Hippocampal formation (tissue), 2 donors: ENCODE results near the gene RDH8.
A peak's percentile ranks its signal among the peaks of the same experiment; 100 is the strongest.

Experiments used
- DNase-seq, 2 donors: peaks; one replicate each; lab custom pipeline; 2025; lab: John Stamatoyannopoulos, UW

The RDH8 gene, protein sequence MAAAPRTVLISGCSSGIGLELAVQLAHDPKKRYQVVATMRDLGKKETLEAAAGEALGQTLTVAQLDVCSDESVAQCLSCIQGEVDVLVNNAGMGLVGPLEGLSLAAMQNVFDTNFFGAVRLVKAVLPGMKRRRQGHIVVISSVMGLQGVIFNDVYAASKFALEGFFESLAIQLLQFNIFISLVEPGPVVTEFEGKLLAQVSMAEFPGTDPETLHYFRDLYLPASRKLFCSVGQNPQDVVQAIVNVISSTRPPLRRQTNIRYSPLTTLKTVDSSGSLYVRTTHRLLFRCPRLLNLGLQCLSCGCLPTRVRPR

DNA sequence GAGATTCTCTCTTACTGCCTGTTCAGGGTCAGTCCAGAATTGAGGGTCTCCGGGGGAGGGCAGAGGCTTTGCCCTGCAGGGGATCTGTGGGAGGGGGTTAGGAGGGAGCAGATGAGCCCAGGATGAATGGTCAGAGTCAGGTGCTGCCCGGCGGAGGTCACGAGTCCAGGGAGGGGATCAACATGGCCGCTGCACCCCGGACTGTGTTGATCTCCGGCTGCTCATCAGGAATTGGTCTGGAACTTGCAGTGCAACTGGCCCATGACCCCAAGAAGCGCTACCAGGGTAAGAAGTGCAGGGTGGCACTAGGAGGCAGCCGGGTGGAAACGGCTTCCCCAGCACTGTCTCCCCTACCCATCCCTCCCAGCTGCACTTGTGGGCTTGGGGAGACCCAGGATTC lies at the start of gene RDH8:
Gene RDH8 (plus strand): TSS at position 168 of the 400 bp plus-strand sequence. CDS start 15 bp downstream, at position 183.
- no peak for DNase-seq

DNA sequence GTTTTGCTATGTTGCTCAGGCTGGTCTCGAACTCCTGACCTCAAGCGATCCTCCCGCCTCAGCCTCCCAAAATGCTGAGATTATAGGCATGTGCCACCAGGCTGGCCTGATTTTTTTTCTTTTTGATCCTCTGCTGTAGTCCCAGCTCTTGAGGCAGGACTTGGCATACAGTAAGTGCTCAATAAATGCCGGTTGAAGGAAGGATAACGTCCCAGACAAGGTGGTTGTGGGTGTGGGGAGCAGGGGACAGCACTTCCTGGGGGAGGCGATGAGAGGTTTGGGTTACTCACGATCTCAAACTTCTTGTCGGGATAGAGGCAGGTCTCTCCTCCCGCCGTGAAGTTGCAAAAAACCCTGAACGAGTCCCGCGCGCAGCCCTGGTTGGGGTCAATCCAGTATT lies 47.3 kb upstream of the RDH8 start:
- DNase-seq = no peak

DNA sequence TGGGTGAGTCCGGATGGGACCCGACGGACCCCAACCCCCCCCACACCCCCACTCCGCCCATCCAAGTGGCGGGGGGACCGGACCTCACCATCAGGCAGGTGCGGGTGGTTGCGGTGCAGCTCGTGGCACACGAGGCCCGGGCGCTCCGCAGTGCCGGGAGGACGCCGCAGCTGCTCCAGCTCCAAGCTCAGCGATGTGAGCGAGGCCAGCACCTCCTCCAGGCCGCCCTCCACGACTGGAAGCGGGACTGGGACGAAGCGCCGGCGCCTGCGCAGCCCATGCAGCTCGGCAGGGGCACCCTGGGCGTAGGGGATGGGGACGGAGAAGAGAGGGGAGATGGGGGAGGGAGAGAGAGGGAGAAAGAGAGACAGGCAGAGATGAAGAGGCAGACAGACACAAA lies 46.8 kb upstream of the RDH8 start:
- no peak for DNase-seq

DNA sequence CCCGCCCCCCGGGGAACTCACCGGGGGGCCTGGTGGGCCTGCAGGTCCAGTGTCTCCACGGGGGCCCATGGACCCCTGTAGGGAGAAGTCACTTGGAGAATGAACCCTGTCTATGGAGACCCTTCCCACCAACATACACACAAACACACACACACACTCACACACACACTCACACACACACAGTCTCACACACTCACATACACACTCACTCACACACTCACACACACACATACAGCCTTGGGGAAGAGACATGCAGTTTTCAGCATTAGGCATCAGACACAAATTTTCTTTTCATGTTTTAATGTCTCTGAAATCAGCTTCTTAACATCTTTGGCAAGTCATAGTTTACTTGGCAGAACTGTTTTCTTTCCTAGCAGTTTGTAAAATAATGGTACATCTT lies 46.0 kb upstream of the RDH8 start:
- DNase-seq = no peak

DNA sequence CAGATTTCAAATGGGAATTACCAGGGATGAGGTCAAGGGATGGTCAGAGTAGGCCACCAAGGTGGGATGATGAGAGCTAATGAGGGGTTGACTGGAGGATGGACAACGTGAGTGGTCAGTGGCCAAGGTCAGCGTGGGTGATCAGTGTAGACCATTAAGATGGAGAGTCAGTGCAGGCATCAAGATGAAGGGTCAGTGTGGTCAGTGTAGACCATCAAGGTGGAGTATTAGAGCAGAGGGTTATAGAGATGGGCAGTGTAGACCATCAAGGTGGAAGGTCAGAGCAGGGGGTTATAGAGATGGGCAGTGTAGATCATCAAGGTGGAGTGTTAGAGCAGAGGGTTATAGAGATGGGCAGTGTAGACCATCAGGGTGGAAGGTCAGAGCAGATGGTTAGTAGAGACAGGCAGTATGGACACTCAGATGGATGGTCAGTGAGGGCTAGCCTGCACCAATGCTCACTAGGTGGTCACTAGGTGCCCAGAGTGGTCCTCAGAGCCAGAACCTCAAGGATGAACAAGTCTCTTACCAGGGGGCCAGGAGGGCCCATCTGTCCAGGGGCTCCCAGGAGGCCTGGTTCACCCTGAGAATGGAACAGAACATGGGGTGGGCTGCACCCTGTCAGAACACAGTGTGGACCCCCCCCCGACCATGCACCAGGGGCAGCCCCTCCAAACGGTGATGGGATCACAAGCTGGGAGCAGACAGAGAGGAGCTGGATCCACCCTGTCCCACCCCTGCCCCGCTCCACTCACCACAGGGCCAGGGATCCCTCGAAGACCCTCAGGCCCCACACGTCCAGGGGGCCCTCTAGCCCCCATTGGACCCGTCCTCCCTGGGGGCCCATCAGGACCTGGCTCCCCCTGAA lies 44.2 kb upstream of the RDH8 start:
- no peak for DNase-seq

DNA sequence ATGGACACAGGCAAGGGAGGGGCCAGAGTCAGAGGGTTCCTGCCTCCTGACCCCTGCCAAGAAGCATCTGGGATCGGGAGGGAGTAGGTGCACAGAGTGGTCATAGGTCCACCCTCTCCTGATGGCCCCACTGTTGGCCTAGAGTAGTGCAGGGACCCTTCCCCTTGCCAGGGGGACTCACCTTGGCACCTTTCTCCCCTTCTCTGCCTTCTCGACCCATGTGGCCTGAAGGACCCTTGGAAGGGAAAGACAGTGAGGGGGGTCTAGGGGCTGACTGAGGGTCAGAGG lies 43.7 kb upstream of the RDH8 start:
- DNase-seq = no peak

DNA sequence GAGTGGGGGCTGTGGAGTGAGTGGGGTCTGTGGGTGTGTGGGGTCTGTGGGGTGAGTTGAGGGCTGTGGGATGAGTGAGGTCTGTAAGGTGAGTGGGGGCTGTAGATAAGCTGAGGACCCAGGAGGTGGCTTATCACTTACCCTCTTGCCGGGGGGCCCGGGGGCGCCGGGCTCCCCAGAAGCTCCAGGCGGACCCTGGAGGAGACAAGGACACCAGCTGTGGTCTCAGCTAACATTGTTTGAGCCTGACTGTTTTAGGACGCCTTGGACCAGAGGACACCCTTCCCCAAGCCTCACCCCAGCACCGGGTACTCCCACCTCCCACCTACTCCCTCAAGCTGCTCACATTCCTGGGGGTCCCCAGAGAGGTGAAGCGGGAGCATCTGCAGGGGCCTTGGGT lies 42.8 kb upstream of the RDH8 start:
- no peak for DNase-seq

DNA sequence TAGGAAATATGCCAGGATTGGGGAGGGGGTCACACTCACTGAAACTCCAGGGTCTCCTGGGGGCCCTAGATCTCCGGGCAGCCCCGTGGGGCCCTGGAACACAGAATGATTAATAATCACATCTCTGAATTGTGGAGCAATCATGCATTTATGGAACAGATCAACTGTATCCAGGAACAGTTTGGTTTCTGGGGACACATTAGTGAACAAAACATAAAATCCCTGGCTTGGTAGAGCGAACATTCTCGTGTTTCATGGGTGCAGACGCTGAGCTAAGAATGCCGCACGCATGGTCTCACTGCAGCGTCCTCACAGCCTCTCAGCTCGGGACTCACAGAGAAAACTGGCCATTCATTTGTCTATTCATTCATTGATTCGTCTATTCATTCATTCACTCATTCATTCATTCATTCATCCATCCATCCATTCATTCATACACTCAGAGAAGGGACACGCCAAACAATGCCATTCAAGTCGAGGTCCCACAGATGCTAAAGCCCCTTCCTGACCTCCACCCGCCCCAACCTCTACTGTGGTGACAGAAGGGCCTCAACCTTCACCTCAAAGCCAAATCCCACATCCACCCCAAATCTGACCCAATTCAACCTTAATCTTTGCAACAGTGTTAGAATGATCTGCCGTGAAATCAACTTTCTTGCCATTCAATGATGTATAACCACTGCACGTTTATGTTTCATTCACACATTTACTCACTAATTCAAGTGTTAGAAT lies 42.0 kb upstream of the RDH8 start:
- no peak for DNase-seq

DNA sequence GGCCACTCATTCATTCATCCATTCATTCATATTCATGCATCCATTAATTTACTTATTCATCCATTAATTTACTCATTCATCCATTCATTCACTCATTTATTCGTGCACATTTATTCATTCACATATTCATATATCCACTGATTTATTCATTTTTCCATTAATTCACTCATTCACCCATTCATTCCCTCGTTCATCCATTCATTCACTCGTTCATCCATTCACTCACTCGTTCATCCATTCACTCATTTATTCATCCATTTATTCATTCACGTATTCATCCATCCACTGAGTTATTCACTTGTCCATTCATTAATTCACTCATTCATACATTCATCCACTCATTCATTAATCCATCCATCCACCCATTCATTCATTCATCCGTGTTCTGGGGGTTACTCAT lies 41.2 kb upstream of the RDH8 start:
- no peak for DNase-seq

DNA sequence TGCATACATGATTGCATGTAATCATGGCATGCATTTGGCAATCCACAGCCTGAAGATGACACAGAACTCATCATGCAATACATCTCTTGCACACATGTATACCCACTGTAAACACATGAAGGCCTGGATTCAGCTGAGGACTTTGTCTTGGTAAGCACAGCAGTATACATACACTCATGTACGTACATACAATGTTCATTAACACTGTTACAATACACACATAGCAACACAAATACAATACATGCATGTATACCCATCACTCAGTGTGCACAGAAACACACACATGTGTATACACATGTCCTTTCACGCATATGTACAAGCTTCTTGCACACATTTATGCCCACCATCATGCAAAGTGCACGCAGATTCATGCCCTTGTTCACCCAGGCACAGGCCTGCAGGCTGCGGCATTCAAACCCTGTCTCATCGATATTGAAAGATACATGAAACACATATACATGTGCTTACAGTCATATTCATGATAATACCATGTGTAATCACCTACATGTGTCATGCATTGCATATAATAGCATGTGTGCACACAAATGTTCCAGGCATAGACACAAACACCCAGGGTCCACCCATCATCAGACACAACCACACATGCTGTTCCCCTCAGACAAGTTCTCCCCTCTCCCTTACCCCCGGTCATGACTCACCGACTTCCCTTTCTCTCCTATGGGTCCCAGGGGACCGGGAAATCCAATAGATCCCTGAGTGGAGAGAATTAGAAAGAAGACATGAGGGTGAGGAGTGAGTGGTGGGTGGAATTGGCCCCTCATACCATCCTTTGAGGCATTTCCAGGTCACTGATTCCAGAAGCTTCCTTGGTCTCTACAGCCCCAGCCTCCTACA lies 31.6 kb upstream of the RDH8 start:
- no peak for DNase-seq

DNA sequence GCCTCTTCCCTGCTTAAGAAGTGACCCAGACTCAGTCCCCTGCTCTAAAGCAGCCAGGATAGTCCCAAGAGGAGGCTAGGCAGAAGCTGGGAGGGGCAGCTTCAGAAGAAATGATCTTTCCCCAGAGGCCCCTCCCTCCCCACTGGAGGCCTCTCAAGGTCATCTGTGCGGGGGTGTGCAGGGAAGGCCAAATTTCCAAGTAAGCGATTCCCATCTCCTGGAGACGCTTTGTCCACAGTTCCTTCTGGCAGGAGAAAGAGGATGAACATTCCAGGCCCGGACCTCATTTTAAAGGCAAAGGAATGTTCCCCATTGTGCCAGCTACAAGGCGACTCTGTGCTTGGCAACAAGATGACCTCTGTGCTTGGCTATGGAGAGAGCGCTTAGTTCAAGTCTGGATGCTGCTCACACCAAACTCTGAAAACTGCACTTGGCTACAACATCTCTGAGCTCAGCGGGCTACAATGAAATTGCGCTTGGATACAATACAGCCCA lies 26.4 kb upstream of the RDH8 start:
- DNase-seq = peak; percentile 36 to 72

DNA sequence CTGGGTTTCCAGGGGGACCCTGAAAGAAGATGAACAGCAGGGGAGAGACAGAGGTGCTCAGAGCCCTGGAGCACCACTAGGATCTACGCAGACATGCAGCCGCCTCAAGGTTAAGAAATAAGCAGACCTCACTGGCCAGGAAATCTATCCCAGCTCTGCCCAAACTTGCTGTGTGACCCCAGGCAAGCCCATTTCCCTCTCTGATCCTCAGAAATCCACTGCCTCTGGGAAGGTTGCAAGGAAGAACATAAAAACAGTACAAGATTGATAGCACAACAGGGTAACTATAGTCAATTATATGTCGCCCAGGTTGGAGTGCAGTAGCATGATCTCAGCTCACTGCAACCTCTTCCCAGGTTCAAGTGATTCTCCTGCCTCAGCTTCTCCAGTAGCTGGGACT lies 23.8 kb upstream of the RDH8 start:
- DNase-seq = no peak

DNA sequence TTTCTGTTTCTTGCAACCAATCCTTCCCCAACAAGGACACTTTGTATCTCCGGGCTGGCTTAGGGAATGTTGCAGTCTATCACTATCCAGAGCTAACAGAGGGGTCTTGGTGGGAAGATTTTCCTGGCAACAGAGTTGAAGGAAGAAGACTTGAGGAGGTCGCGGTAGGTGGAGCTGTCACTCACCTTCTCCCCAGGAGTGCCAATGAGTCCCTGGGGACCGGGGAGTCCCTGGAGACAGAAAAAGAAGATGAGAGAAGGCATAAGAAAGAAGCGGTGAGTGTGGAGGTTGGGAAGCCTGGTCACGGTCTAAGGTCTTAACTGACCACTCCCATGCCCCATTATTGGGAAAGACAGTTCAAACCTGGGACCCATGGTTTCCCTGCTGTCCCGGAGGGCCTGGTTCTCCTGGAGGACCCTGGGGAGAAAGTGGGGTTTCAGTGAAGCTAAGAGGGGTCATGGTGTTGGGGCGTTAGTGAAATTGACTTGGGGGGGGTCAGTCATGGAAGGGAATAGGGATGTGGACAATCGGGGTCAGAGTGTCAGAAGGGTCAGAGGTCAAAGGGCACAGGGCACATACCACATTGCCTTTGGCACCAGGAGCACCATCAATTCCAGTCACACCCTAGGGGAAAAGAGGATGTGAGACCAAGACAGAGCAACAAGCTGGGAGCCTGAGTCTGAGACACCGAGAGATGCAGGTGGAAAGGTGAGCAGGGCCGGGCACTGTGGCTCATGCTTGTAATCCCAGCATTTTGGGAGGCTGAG lies 21.7 kb upstream of the RDH8 start:
- DNase-seq = no peak

DNA sequence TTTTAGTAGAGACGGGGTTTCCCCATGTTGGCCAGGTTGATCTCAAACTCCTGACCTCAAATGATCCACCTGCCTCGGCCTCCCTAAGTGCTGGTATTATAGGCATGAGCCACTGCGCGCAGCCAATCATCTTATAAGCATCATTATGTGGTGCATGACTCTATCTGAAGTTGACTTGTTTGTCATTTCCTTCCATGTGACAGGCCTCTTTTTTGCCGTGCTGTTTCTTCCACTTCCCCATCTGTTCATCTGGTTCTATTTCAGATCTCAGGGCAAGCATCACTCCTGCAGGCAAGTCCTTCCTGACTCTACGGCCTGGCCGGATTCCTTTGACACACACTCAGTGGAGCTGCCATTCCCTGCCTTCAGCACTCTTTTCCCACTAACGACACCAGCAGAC lies 18.2 kb upstream of the RDH8 start:
- DNase-seq = no peak

DNA sequence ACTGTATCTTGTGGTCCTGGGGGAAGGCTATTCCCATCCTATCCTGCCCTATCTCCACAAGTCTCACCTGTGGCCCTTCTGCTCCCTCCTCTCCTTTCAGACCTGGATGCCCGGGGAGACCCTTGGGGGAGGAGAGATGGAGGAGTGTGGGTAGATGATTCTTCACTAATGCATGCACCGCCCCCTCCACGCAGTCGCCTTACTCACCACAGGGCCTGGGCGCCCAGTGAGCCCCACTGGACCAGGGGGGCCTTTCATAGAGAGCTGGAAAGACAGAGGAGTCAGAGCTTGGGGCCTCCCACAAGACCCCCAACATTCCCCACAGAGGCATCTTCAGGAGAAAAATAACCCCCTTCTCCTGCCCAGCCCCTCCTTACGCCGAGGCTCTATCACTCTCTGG lies 17.3 kb upstream of the RDH8 start:
- DNase-seq = no peak

DNA sequence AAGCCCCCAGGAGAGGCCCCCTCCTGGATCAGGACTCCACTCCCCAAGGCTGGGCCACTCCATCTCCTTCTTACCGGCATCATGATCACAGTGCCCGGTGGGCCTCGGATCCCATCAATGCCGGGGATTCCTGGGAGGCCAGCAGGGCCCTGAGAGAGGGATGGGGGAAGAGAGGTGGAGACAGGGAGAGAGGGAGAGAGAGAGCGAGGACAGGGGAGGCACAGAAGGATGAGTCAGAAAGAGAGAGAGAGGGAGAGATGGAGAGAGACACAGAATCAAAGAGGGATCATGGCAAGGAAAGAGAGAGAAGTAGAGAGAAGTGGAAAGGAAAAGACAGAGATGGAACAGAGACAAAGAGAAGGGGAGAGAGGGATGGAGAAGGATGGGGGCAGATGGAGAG lies 16.7 kb upstream of the RDH8 start:
- no peak for DNase-seq

DNA sequence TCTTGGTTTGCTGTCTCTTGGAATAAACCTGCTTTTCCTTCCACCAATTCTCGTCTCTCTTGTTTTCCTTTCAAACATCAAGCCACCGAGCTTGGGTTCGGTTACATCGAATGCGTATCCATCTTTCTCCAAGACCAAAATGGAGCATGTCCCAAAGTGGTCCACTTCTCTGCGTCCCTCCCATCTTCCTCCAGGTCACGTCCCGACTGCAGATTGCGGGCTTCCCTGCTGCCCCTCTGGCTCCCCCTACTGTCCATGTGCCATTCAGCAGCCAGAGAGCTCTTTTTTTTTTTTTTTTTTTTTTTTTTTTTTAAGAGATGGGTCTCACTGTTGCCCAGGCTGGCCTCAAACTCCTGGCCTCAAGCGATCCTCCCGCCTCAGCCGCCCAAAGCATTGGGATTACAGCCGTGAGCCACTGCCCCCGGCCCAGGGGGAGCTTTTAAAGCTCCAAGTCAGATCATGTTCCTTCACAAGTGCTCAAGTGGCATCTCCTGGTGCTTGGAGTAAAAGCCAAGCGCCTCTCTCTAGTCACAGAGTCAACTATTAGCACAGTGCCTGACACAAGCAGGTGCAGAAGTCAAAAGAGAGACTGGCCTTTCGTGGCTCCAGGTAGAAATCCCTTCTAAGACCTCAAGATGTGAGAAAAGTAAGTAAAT lies 13.0 kb upstream of the RDH8 start:
- peak in 1 of 2 donors; percentile 14 for DNase-seq

DNA sequence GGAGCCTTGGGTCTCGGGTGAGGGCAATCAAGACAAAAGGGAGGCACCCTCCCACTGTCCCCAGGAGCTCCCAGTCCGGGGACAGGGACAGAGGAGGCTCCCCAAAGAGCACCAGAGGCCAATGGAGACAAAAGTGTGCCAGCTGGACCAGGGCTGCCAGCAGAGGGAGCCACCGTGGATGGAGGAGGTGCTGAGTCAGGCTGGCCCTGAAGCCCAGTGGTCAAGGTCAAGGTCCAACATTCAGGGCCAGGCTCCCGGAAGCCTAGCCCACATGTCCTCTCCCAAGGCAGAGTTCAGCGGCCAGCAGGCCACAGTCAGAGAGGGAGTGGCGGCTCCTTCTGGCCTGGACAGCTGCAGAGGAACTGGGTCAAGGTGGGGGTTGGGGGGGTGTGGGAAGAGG lies 11.4 kb upstream of the RDH8 start:
- no peak for DNase-seq

DNA sequence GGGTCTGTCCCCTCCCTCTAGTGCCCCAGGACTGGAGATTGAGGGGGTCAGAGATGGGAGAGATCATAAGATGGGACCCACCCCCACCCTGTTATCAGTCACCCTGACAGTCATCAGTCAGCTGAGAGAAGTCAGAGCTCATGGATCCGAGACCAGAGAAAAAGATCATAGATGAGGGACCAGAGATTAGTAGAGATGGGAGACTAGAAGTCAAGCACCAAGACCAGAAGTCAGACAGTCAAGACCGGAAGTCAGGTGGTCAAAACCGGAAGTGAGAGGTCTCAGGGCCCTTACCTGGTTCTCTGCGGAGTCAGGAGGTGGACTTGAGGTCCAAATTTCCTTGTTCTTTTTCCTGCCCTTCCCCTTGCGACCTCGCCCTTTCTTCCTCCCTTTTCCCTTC lies 10.0 kb upstream of the RDH8 start:
- DNase-seq = no peak

DNA sequence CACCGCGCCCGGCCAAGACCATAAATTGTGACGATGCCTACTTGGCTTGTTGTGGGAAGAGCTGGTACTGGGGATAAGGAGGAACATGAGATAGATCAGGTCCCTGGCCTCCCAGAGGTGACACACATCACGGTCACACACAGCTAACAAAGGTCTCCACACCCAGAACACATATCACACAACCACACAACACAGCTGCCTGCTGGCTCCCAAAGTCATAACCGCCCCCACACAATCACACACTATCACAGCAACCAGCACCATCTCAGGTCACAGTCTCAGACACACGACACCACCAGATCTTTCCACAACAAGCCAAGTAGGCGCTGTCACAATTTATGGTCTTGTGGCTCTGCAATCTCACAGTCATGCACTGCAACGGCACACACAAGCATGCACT lies 8.7 kb upstream of the RDH8 start:
- no peak for DNase-seq
